GM04504 (cell line): Measurements from ENCODE around the gene CCR7.

Source experiments
- DNase-seq: peaks from one replicate; pipeline ENCODE4 v3.0.0-alpha.2; 2012; ENCODE audit warnings: low read depth

CCR7 gene

DNA sequence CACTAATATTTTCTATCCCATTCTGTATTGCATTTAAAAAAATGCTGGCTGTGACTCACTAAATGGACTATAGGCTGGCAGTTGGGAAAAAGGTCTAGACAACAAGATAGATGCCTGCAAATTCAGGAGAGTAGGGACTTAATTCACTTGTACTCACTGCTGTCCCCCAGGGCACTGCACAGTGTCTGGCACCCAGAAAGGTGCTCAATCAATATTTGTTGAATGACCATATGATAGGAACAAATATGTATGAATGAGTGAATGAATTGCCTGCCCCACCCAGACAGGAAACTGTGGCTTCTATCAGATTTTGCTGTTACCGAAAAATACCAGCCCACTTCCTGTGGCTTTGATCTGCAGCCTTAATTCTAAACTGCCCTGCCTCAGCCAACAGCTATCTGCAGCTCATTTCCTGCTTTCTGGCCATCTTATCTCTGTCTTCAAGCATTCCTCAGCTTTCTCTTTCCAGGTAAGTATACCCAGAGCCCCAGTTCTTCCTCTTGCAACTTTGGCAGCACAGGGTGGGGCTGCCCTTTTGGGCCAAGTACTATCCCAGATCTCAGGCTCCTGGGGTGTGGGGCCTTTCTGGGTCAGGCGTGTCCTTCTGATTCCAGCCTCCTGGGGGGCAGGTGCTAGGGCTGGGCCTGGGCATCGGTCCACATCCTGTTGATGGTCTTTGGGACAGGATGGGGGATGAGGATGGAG is 48.5 kb downstream of the CCR7 start:
- DNase-seq, result no peak

GRCh38 chr17:40515491-40516041 is 49.7 kb downstream of the CCR7 start:
- no peak for DNase-seq

DNA sequence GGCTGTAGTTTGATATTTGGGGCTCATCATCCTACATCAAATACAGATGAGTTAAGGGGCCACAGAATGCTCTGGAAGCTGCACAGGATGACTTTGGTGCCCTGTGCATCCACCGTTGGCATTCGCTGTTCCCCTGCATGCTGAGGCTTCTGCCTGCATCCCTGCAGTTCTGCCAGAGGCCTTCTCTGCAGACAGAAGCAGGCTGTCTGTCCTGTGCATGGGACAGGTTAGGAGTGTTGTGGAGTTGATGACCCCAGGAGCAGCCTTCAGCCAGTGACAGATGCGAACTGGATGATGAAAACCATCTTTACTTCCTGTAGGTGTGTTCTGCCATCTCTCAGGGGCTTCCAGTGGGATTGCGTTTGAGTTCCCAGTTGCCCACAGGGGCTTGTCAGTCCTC is 50.3 kb downstream of the CCR7 start:
- no peak for DNase-seq

DNA sequence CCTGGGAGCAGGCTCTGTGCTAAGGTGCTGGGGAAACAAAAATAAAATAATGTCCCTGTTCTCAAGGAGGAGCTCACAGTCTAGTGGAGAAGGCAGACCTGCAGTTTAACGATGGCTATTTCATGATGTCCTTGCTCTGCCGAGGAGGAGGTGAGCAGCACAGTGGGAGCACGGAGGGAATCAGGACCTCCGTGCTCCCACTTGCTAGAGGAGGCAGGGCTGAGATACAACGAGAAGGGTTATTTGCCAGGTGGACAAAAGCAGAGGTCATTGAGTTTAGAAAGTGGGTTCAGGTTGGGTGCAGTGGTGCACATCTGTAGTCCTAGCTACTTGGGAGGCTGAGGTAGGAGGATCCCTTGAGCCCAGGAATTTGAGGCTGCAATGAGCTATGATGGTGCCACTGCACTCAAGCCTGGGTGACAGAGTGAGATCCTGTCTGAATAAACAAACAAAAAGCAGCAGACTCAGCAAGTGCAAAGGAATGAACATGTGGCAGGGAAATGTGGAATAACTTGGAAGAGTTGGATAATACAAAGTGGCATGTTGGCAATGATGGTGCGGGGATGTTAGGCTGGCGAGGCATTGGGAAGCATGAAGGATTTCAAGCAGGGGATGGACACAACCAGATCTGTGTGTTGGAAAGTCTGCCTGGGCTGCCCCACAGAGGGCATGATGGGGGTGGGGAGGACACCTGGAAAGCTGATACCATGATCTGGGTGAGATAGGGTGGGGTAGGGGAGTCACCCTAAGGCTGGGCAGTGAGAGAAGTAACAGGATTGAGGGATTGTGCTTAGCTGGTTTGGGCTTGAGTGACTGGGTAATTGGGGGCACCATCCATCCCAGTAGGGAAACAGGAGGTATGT is 51.0 kb downstream of the CCR7 start:
- no peak for DNase-seq

GRCh38 chr17:40511667-40512220 is 53.5 kb downstream of the CCR7 start:
- DNase-seq, result no peak

- no peak for DNase-seq
These were observed 54.1 kb downstream of the CCR7 start for GRCh38 chr17:40511136-40511535.

GRCh38 chr17:40510328-40510648 is 55.0 kb downstream of the CCR7 start:
- no peak for DNase-seq

DNA sequence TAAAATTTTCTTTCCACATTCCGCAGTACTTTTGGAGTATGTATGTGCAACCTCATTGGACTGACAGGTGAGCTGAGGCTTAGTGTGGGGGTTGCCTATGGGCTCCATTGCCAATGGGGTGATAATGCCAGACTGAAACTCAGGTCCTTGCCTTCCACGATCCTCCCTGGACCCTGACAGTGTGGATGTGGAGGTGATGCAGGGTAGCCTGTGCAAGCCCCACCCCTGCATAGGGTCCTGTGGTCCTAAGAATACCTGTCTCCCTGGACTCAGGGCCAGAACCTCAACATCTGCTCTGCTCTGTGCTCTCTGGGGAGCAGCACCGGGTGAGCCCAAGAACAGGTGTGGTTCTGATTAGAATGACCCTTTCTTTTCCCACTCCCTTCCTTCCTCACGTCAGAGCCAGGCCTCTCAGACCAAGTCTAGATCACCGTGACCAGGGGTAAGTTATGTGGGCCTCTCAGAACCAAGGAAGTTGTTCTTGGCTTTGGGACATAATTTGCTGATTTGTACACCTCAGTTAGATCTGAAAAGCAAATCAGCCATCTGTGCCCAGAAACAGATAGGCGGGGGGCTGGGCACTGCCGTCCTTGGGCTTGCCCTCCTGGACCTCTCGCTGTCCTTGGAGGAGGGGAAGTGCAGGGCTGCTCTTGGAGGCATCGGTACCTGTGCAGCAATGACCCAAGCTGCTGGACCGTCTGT is 55.5 kb downstream of the CCR7 start:
- no peak for DNase-seq

GRCh38 chr17:40506786-40507185 is 58.5 kb downstream of the CCR7 start:
- no peak for DNase-seq
